Measurements from ENCODE around the gene COX7B2. TPM values are rescaled to one million over a fixed set of nuclear protein-coding genes. Genes with fewer than 3 reads are reported as not detected.

The COX7B2 gene
- polyA plus RNA-seq, 3 donors, result not detected

DNA sequence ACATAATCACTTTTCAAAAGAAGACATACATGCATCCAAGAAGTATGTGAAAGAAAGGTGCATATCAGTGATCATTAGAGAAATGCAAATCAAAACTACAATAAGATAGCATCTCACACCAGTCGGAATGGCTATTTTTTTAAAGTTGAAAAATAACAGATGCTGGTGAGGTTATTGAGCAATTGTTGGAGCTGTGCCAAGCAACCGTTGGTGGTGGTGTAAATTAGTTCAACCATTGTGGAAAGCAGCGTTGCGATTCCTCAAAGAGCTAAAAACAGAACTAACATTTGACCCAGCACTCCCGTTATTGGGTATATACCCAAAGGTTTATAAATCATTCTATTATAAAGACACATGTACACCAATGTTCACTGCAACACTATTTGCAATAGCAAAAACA lies 14.2 kb downstream of the COX7B2 start:
- DNase-seq (ENCODE audit: low read depth in 3 of 3, low spot score in 2 of 3), result no peak

DNA sequence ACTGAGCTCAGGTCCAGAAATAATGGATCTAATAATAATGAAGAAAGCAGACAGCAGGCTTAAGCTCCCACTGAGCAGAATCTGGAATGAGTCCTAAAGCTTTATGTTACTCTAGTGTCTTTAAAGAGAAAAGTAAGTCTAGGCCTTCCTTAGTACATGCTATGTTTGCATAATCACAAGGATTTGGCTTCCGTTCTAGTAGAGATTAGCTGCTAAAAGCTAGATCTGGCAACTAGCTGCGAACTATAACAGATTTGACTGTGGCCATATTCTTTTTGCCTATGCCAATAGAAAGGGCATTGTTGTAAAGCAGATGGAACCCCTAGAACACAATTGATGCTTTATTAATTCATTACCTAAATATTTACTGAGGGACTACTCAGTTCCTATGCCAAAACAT lies 19.0 kb downstream of the COX7B2 start:
- no peak for DNase-seq (ENCODE audit: low read depth in 3 of 3, low spot score in 2 of 3)

DNA sequence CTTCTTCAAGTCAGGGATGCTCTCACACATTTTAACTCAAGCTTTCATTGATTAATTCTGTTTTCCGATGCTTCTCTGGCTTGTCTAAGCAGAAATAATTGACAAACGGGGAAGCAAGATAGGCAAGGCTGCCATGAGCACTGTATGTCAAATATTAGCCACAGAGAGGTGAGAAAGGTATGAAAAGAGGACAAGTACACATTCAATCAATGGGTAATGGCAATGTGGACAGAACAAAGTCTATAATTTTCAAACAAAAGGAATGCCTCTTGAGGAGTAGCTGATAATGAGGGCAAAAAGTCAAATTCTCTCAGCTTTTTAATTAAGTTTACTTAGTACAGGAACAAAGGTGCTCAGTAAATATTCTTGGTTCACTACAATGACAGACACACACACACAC lies 19.6 kb downstream of the COX7B2 start:
- no peak for DNase-seq (ENCODE audit: low read depth in 3 of 3, low spot score in 2 of 3)

DNA sequence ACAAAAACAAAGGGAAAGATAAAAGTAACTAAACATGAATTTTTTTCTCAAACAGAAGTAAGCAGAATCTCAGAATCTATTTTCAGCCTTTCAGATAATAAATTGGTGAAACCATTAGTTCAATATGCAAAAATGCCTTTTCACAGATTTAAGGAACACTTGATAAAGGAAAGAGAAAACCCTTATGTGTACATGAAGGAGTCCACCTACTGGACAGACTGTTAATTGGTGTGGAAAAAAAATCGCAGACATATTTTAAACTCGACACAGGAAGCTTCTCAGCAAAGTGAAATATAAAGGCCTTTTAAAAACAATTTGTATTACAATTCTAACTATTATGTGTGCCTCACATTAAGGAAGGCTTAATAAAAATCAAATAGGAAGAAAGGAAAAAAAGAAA lies 22.3 kb downstream of the COX7B2 start:
- DNase-seq (ENCODE audit: low read depth in 3 of 3, low spot score in 2 of 3), result no peak

DNA sequence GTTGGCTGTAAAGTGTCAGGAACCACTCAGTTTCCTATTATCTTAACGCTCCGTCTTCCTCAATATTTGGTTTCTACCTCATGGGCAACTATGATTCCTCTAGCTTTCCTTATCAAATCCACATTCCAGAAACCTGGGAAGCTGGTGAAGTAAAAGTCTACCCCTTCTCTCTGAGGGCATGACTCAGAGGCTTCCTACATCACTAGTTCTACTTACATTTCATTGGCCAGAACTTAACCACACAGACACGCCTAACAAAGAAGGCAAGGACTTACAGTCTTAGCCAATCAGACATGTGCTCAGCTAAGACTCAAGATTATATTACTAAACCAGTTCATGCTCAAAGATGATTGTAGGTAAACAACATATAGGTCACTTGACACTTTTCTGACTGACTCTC lies 30.4 kb downstream of the COX7B2 start:
- no peak for DNase-seq (ENCODE audit: low read depth in 3 of 3, low spot score in 2 of 3)

DNA sequence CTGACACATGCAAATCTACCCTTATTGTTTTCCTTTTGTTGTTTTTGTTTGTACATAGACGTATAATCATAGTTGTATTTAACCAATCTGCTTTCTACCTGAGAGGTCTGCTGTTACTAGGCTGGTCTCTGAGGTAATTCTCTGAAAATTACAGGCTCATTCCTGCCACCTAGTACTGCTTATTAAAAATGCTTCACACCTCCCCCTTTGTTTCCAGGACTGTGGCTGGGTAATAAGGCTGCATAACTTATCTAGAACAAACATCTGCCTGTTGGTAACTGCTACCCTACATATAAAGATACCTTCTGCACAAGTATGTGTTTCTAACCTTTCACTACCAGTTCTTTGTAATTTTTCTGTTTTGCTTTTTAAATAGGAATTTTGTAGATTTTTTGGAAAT lies 34.2 kb downstream of the COX7B2 start:
- no peak for DNase-seq (ENCODE audit: low read depth in 3 of 3, low spot score in 2 of 3)

DNA sequence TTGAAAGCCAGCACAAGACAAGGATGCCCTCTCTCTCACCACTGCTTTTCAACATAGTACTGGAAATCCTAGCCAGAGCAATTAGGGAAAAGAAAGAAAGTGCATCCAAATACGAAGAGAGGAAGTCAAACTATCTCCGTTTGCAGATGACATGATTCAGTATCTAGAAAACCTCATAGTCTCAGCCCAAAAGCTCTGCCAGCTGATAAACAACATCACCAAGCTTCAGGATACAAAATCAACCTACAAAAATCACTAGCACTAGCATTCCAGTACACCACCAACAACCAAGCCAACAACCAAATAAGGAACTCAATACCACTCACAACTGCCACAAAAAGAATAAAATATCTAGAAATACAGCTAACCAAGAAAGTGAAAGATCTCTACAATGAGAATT lies 38.6 kb downstream of the COX7B2 start:
- no peak for DNase-seq (ENCODE audit: low read depth in 3 of 3, low spot score in 2 of 3)

DNA sequence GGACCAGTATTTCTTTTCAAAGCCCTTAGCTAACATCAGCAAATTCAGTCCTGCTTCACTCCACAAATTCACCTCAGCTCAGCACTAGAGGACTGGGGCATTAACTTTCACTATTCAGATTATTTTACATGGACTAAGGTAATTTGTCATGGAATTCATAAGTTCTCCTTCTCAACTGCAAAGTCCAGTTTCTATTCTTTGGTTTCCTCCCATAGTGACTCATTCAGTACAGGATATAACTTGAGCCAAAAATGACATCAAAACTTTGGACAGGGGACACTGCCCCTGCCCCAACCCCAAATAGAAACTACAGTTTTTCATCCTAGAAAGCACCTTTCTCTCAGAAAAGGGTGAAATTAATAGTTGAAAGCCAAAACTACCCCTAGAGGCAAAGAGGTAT lies 52.7 kb downstream of the COX7B2 start:
- DNase-seq (ENCODE audit: low read depth in 3 of 3, low spot score in 2 of 3), result no peak

DNA sequence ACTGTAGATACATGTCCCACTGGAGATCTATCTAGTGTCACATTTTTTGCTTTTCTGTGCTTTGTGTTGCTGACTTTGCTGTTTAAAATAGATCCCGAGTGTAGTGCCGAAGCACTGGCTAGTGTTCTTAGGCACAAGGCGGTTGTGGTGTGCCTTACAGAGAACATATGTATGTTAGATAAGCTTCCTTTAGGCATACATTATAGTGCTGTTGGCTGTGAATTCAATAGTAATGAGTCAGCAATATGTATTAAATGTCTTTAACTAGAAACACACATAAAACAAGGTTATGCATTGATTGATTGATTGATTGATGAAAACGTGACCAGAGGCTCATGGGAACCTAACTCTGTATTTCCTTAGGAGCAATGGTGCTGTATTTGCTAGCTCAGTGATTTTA lies 56.2 kb downstream of the COX7B2 start:
- DNase-seq (ENCODE audit: low read depth in 3 of 3, low spot score in 2 of 3), result no peak

DNA sequence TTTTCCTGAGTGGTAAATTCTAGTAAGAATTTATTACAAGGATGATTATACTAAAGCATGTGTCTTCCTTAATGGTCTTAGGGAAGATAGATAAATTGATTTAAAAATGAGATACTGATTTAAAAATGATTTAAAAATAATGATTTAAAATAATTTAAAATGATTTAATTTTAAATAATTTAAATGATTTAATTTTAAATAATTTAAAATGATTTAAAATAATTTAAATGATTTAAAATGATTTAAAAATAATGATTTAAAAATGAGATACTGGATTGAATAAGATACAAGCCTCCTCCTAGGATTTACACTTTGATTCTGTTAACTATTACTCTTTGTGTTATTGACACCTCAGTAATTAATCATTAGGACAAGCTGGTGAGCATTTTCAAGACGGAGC lies 59.0 kb downstream of the COX7B2 start:
- DNase-seq (ENCODE audit: low read depth in 3 of 3, low spot score in 2 of 3), result no peak

DNA sequence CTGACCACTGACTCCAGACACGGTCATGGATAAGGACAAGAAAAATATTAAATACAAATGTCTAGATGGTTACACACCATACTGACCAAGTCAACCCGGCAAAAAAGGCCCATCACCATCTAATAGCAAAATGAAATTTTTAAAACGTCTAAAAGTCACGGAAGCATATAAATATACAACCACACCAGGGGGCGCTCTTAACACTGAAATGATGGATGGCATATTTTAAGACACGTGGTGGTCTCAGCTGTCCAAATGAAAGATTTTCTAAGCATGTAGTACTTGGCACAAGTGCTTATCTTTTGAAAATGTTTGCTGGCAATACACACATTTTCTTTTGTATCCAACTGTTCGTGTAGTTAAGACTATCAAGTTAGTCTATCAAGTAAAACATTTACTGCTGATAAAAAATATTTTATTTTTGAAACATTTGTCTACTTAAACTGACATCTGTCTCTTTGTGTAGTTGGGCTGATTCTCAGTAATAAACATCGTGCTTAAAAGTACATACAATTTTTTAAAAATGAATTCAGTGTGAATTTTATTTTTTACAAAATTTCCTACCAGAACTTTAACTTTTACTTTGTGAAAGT lies 64.6 kb downstream of the COX7B2 start:
- DNase-seq (ENCODE audit: low read depth in 3 of 3, low spot score in 2 of 3), result peak; percentile 12 to 13 (median 12)

DNA sequence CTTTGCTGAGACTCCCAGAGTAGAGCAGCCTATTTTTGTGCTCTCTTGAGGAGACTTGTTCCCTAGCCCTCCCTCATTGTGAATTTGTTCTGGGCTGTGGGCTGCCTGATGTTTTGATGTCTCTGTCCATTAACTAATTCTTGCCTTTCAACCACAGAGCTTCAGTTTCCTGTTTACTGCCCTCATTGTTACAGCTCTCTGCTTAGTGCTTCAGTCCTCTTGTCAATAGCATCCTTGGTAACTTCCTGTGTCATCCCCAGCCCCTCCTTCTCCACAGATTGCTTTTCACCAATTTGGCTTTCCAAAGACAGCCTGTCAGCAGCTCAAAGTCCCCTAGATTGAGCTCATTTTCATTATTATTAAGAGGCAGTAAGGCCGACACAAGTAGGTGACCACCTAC lies 69.9 kb downstream of the COX7B2 start:
- no peak for DNase-seq (ENCODE audit: low read depth in 3 of 3, low spot score in 2 of 3)

DNA sequence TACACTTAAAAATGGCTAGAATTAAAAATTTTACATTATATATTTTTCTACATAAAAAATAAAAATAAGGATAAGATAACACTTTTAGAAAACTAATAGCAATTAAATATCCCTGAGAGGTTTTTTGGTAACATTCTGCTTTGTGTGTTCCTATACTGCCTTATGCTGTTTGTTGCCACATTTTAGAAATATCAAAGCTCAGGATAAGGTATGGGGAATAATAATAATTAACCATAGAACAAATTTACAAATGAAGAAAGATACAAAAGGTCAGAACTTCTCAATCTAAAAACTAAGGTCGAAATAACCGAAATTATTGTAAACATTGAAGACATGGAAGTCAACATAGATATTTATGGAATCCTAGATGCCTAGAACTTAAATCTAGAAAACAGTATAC lies 71.4 kb downstream of the COX7B2 start:
- no peak for DNase-seq (ENCODE audit: low read depth in 3 of 3, low spot score in 2 of 3)

DNA sequence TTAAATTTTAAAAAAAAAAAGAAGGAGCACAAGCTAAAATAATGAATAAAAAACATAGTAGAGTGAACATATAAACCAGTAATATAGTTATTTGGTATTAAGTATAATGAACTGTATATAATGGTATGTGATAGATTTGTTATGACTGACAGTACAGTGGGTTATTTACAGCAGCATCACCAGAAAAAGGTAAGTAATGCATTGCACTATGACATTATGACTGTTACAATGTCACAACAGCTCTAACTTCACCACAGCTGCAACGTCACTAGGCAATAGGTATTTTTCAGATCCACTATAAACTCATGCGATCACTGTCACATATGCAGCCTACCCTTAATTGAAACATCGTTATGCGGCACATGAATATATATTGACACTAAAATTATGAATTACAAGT lies 72.5 kb downstream of the COX7B2 start:
- no peak for DNase-seq (ENCODE audit: low read depth in 3 of 3, low spot score in 2 of 3)

DNA sequence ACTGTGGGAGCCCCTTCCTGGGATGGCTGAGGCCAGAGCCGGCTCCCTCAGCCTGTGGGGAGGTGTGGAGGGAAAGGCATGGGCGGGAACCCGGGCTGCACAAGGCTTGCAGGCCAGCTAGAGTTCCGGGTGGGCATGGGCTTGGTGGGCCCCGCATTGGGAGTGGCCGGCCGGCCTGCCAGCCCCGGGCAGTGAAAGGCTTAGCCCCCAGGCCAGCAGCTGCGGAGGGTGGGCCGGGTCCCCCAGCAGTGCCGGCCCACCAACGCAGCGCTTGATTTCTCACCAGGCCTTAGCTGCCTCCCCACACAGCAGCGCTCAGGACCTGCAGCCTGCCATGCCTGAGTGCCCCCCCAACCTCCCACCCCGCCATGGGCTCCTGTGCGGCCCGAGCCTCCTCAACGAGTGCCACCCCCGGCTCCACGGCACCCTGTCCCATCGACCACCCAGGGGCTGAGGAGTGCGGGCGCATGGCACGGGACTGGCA lies 78.0 kb downstream of the COX7B2 start:
- no peak for DNase-seq (ENCODE audit: low read depth in 3 of 3, low spot score in 2 of 3)

DNA sequence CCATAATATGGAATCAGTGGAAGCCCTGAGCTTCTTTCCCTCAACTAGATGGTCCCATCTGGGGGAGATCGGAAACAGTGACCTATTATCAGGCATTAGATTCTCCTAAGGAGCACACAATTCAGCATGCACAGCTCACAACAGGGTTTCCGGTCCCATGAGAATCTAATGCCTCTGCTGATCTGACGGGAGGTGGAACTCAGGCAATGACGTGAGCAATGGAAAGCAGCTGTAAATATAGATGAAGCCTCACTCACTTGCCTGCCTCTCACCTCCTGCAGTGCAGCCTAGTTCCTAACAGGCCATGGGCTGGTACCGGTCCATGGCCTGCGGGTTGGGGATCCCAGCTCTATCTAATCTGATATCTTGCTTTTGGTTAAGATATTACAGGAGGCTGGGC lies 88.9 kb downstream of the COX7B2 start:
- no peak for DNase-seq (ENCODE audit: low read depth in 3 of 3, low spot score in 2 of 3)

DNA sequence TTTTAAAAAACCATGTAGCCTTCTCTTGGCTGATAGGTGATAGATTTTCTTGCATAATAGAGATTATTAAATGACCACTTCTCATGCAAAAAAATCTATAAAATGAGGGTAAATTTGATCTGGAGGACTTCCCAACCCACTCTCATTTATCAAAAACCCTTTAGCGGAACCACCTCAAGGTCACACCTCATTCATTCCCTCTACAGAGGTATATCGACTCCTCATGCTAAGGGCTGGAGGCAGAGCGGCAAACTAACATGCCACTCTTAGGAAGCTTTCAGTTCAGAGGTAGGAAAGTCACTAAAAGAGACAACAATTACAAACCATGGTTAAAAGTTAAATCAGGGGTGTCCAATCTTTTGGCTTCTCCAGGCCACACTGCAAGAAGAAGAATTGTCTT lies 90.0 kb downstream of the COX7B2 start:
- no peak for DNase-seq (ENCODE audit: low read depth in 3 of 3, low spot score in 2 of 3)

DNA sequence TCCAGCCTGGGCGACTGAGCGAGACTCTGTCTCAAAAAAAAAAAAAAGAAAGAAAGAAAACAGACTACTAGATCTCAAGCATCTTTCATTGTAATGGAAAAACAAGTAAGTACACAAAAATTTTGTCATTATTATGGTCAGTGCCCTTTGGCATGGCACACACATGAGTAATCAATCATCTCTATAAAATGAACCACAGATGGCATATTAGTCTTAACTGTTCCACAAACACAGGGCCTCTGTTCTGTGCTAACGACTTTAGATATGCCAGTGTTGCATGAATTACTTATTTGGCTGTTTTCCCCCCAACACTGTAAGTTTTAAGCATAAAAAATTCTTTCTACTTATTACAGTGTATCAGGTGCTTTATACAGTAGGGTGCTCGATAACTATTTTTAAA lies 90.4 kb downstream of the COX7B2 start:
- DNase-seq (ENCODE audit: low read depth in 3 of 3, low spot score in 2 of 3), result no peak

DNA sequence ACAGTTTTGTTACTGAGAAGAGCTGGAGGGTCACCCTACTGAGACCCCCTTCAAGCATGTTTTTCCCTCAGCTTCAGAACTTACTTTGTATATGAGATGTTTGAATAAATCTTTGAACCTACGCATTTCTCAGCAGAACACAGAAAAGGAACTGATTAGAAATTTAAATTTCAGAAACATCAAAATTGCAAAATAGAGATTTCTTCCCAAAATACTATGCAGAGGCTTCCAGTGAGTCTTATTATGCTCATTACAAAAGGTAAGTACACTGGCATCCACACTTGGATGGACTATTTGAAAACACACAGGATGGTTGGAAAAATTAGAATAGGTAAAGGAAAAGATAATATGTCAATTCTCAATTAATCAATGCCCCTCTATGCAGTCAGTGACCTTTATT lies 91.2 kb downstream of the COX7B2 start:
- no peak for DNase-seq (ENCODE audit: low read depth in 3 of 3, low spot score in 2 of 3)

DNA sequence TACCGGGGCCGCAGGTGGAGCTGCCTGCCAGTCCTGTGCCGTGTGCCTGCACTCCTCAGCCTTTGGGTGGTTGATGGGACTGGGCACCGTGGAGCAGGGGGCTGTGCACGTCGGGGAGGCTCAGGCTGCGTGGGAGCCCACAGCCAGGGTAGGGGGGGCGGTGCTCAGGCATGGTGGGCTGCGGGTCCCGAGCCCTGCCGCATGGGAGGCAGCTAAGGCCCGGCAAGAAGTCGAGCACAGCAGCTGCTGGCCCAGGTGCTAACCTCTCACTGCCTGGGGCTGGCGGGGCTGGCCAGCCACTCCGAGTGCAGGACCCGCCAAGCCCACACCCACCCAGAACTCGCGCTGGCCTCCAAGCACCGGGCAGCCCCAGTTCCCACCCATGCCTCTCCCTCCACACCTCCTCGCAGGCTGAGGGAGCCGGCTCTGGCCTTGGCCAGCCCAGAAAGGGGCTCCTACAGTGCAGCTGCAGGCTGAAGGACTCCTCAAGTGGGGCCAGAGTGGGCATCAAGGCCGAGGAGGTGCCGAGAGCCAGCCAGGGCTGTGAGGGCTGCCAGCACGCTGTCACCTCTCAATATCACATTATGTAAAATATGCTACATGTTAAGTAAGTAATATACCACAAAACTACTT lies 104.1 kb downstream of the COX7B2 start:
- no peak for DNase-seq (ENCODE audit: low read depth in 3 of 3, low spot score in 2 of 3)

DNA sequence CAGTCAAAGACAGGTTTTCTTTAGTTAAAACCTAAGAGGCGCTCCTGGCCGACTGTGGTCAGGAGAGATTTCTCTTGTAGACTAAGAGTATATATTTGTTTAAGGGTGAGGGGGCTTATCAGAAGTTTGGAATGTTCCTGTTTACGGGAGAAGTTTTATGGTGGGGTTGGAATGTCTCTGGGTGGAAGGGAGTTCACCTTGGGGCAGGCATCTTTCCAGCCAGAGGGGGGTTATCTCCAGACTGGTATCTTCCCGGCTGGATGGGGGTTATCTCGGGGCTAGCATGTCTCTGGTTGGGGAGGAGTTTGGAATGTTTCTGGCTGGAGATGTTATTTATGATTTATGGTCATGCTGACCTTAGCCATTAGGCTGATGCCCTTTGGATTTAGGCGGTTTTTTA lies 116.0 kb downstream of the COX7B2 start:
- no peak for DNase-seq (ENCODE audit: low read depth in 3 of 3, low spot score in 2 of 3)

DNA sequence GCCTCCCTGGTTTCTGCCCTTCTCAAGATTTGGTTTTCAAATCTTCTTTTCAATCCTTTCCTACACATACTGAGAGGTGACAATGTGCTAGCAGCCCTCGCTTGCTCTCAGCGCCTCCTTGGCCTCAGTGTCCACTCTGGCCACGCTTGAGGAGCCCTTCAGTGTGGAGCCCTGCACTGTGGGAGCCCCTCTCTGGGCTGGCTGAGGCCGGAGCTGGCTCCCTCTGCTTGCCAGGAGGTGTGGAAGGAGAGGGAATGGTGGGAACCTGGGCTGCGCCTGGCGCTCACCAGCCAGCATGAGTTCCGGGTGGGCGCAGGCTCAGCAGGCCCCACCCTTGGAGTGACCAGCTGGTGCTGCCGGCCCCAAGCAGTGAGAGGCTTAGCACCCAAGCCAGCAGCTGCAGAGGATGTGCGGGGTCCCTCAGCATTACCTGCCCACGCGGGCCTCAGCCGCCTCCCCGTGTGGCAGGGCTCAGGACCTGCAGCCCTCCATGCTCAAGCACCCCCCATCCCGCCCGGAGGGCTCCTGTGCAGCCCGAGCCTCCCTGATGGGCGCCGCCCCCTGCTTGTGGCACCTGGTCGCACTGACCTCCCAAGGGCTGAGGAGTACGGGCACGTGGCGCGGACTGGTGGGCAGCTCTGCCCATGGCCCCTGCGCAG lies 127.5 kb downstream of the COX7B2 start:
- no peak for DNase-seq (ENCODE audit: low read depth in 3 of 3, low spot score in 2 of 3)

Measured in right renal cortex interstitium (tissue), 3 donors.